LNCaP clone FGC (cell line): ENCODE measurements around the gene YTHDF1.
A peak's percentile ranks its signal among the peaks of the same experiment; 100 is the strongest.

Experiments
- DNase-seq: peaks from one replicate; pipeline ENCODE4 v3.0.0-alpha.2; 2011; ENCODE audit warnings: low read depth
- H3K4me3 ChIP-seq: 2 replicates; pipeline ENCODE4 v1.5.1; 2011; ENCODE audit warnings: mild to moderate bottlenecking, low read depth, low read length, control low read depth
- TF ChIP-seq, protein P1 (sequence below): IDR thresholded peaks from 2 replicates; pipeline ENCODE4 v1.5.1; 2012; ENCODE audit warnings: mild to moderate bottlenecking; ENCODE audit not compliant: control insufficient read depth, insufficient read depth; ENCODE audit errors: extremely low read depth

Gene YTHDF1

DNA sequence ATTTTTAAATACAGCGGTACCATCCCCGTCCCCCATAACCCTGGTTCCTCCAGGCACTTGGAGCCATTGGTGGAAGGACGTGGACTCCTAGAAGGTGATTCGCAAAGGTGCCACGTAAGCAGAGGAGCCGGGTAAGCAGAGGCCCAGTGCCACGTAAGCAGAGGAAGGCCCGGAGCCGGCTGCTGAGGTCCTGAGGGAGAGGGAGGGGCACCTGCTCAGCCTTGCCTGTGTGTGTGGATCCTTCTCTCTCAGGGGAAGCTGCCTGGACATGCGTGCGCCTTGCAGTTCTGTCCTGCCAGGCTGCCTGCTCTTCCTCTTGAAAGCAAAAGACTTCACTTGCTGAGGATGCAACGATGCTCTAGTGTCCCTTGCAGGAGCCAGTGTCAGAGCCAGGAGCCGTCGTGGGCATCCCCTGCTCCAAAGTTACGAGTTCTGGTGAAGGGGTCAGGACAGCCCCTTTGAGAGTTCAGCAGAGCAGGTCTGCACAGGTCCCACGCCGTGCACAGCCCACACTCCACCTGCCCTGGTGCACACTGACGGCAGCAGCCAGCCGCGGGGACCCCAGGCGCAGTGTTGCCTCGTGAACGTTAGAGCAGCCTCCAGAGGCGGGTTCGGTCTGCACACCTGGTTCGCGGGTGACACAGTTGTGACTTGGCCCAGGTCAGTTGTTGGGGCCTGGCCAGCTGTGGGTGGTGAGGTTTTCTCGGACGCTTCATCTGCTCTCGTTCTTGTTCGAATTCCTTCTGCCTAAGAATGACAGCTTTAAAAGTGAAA is 40.2 kb upstream of the YTHDF1 start:
- TF ChIP-seq, protein P1, sequence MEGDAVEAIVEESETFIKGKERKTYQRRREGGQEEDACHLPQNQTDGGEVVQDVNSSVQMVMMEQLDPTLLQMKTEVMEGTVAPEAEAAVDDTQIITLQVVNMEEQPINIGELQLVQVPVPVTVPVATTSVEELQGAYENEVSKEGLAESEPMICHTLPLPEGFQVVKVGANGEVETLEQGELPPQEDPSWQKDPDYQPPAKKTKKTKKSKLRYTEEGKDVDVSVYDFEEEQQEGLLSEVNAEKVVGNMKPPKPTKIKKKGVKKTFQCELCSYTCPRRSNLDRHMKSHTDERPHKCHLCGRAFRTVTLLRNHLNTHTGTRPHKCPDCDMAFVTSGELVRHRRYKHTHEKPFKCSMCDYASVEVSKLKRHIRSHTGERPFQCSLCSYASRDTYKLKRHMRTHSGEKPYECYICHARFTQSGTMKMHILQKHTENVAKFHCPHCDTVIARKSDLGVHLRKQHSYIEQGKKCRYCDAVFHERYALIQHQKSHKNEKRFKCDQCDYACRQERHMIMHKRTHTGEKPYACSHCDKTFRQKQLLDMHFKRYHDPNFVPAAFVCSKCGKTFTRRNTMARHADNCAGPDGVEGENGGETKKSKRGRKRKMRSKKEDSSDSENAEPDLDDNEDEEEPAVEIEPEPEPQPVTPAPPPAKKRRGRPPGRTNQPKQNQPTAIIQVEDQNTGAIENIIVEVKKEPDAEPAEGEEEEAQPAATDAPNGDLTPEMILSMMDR: no peak
- no peak for DNase-seq

DNA sequence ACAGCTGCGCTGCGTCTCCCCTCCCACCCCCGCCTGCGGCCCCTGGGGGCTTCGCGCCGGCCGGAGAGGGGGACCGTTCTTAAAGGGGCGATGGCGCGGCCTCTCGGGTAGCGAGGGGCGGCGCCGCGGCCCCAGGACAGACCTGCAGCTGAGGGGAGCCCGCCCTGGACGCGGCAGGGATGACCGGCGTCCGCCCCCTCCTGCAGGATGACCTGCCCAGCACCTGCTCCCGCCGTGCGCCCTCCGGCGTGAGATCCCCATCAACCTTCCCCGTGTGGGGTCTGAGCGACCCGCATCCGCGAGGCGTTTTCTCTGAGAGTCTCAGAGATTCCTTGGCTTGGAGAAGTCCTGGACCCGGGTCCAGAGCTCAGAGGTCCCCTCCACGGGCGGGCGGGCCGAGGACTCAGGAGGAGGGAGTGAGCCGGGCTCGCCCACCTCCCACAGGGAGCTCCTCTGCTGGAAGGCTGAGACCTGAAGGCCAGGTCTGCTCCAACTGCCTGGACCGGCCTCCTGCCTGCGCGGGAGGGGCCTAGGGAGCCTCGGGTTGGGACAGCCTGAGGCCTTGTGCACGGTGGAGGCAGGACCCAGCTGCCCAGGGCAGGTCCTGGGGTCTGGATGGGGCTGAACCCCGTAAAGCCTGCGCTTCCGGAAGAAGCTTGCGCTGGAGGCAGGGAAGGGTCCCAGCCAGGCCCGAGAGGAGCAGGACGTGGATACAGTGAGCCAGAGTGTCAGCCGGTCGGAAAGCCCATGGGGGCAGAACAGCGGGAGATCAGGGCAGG is 38.9 kb upstream of the YTHDF1 start:
- TF ChIP-seq, protein P1: 0 out of 2 replicates have a peak, but pooled peaks have one; percentile 3
- DNase-seq: no peak
- H3K4me3 ChIP-seq: no peak overlapping the region

More for the DNA sequence above, 40.2 kb upstream of the YTHDF1 start:
- H3K4me3 ChIP-seq: no peak overlapping the region

DNA sequence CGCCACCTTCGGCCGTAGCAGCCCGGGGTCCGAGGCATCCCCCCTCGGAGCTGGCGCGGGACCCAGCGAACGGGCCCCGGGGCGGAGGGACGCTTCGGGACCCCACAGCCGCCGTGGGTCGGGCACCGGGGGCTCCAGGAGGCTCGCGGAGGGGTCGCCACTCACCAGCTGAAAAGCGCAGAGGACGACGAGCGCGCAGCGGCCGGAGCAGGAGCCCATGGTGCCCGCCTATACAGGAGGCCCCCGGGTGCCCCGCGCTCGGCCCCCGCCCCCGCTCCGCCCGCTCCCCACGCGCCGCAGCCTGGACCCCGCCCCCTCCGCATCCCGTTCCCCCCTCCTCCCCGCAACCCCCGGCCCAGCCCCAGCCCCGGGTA is 38.3 kb upstream of the YTHDF1 start, which contains the start of gene NKAIN4:
Gene NKAIN4 (minus strand): TSS at position 232 of the 374 bp plus-strand sequence. CDS start 13 bp downstream, at position 219.
- H3K4me3 ChIP-seq: no peak within 1 kb of the TSS
- TF ChIP-seq, protein P1: no peak
- DNase-seq: no peak

DNA sequence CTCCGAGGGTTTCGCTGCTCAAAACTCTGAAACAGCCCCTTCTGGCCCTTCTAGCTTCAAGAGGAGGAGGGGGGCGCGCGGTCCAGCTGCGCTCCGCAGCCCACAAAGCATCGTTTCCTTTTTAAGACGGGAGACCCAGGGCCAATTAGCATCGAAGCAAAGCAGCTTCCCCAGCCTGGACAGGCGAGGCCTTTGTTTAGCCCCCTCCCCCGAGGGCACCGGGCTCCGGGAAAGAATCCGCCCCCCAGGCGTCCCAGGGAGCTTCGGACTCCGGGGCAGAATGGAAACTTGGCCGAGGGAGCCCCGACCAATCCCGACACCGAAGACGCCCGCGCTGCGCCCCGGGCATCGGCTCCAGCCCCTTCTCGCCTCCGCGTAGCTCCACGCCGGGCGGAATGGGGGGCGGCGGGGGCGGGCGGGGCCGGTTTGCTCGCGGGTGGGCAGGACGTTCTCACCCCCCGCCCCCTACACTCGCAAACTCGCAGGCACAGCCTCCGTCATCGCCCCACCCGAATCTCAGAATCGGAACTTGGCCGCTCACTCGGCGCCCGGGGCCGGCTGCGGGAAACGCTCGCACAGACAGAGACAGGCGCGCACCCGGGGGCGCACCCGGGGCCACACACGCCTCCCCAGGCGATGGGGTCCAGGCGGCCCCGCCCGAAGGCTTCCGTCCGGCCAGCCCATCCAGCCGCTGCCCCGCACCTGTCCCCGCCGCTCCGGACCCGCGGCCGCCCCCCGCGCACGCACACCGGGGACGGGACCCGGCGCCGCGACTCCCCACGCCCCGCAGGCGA is 37.7 kb upstream of the YTHDF1 start:
- no peak overlapping the region for H3K4me3 ChIP-seq
- DNase-seq: no peak
- TF ChIP-seq, protein P1: no peak

DNA sequence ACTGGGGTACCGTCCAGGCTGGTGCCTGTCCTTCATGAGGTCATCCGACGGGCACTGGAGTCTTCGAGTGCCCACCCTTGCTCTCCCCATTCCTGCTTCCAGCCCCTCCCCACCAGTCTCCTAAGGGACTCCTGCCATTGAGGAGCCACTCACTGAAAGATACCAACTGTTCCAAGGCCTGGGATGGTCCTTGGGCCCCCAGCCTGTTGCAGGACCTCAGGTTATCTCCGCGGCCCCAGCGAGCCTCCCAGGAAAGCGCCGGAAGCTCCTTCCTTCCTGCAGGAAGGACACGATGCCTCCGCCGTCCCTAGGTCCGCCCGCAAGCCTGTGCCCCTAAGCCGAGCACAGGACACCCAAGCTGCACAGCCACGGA is 37.1 kb upstream of the YTHDF1 start:
- H3K4me3 ChIP-seq: no peak overlapping the region
- TF ChIP-seq, protein P1: no peak
- DNase-seq: no peak

DNA sequence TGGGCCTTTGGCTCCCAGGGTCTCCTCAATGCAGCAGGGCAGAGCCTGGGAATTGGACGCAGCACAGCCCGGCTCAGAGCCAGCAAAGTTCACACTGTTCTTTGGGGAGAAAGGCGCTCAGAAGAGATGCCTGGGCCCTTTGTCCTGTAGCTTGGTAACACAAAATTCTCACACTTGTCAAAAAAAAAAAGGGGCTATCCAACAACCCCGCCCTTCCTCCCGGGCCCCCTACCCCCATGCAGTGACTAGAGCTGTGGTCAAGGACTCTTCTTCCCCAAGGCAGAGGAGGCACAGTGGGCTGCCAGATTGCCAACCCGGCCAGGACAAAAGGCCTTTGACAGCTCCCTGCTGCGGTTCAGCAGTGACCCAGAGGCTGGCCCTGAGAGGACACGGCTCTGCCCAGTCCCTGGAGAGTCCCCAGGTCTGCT is 36.4 kb upstream of the YTHDF1 start:
- DNase-seq: no peak
- H3K4me3 ChIP-seq: no peak overlapping the region
- TF ChIP-seq, protein P1: no peak
